ENCODE measurements around the gene ANKS3. TPM values are rescaled to one million over a fixed set of nuclear protein-coding genes. Genes with fewer than 3 reads are reported as not detected.
A peak's percentile ranks its signal among the peaks of the same experiment; 100 is the strongest.

Gene ANKS3
- total and polyA plus RNA-seq, 12 donors = 5.1 to 33.7 (median 8.3) TPM

GRCh38 chr16:4766875-4767628 is 33.0 kb upstream of the ANKS3 start, which contains the start of gene ZNF500:
ZNF500 (minus strand) TSS chr16:4767162; CDS start chr16:4765978, 1,184 bp downstream.
- H3K4me3 ChIP-seq = peak within 1 kb of the TSS; percentile 79 to 99 (median 86)
- peaks cover 12 to 44% (median 32%) of the 10 kb centered on the region in 9 donors for H3K4me1 ChIP-seq
- DNase-seq (peak; percentile 99), ATAC-seq (peak; percentile 94 to 97 (median 96))
- TF ChIP-seq CTCF (IDR thresholded peaks at IDR 0.05) = peak in 2 of 9 donors; percentile 6 to 12
- peak within 1 kb of the TSS; percentile 51 to 93 (median 88) for H3K27ac ChIP-seq
- peaks cover 0 to 34% (median 17%) of the 10 kb centered on the region in 9 donors for H3K36me3 ChIP-seq
- intact Hi-C loops (cut with DNase I) = loop anchor here in 4 of 10 donors (2.0 to 5.0 kb wide), 4 partner anchors 35 to 190 kb away; partner anchors contain the start of genes ROGDI (in 3 of the 4), ANKS3 (in 1 of the 4), DNAAF8 (in 1 of the 4) and SEC14L5 (in 1 of the 4)
- no peaks in the 10 kb centered on the region for H3K27me3 ChIP-seq
- WGBS, 2 donors = 4% methylated on average over 64 to 72 of the region's 72 CpGs
- H3K9me3 ChIP-seq = no peaks in the 10 kb centered on the region

DNA sequence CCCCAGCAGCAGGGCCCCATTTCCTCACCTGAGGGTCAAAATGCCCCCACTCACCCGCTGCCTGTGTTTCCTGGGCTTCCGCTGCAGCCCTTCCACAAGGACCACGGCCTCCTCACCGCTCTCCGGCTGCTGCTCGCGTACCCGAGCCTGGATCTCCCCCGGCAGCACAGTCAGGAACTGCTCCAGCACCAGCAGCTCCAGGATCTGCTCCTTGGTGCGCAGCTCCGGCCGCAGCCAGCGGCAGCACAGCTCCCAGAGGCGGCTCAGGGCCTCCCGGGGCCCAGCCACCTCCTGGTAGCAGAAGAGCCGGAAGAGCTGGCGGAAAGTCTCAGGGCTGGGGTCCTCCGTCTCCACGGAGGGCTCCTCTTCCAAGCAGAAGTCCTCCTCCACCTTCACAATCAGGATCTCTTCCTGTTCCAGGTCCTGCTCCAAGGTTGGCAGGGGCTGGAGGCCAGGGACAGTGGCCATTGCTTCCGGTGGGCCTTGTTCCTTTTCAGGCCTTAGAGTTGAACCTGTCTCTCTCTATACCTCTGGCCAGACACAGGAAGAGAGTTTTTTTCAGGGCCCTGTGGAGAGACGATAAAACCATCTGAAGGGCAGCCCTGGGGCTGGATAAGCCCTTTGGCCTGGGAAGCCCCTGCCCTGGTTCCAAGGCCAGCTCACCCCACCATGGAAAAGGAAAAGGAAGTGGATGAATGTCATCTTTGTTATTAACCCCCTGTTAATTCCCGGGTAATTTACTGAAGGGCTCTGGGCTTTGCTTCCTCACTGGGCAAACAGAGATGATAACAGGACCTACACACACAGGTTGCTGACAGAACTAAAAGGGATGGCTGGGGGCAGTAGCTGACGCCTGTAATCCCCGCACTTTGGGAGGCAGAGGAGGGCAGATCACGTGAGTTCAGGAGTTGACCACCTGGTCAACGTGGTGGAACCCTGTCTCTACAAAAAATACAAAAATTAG is 31.7 kb upstream of the ANKS3 start:
- H3K36me3 ChIP-seq = peaks cover 1 to 46% (median 20%) of the 10 kb centered on the region in 9 donors
- 62 to 64% methylated on average over 26 of the region's 26 CpGs for WGBS, 2 donors
- peaks cover 12 to 44% (median 32%) of the 10 kb centered on the region in 9 donors for H3K4me1 ChIP-seq
- DNase-seq (no peak), ATAC-seq (no peak)
- no peaks in the 10 kb centered on the region for H3K9me3 ChIP-seq
- no peak for TF ChIP-seq CTCF (IDR thresholded peaks at IDR 0.05)
- intact Hi-C loops (cut with DNase I) = loop anchor here in 4 of 10 donors (2.0 to 5.0 kb wide), 4 partner anchors 33 to 192 kb away; partner anchors contain the start of genes ROGDI (in 3 of the 4), ANKS3 (in 1 of the 4), DNAAF8 (in 1 of the 4) and SEC14L5 (in 1 of the 4)
- peak overlapping the region; percentile 79 to 99 (median 86) for H3K4me3 ChIP-seq
- peak overlapping the region in 9 of 10 donors; percentile 83 to 93 (median 89) for H3K27ac ChIP-seq
- no peaks in the 10 kb centered on the region for H3K27me3 ChIP-seq

GRCh38 chr16:4763791-4764190 is 29.7 kb upstream of the ANKS3 start:
- TF ChIP-seq CTCF (IDR thresholded peaks at IDR 0.05) = no peak
- Histone ChIP-seq H3K9me3 (no peaks in the 10 kb centered on the region), H3K27me3 (no peaks in the 10 kb centered on the region), H3K4me3 (no peak overlapping the region), H3K27ac (no peak overlapping the region), H3K36me3 (peaks cover 5 to 66% (median 36%) of the 10 kb centered on the region in 9 donors), H3K4me1 (peaks cover 12 to 41% (median 28%) of the 10 kb centered on the region in 9 donors)
- DNase-seq (no peak), ATAC-seq (no peak)
- WGBS, 2 donors = 91 to 92% methylated on average over 7 of the region's 7 CpGs
- intact Hi-C loops (cut with DNase I) = no loop called here

GRCh38 chr16:4762205-4762604 is 28.1 kb upstream of the ANKS3 start:
- intact Hi-C loops (cut with DNase I) = no loop called here
- DNase-seq = no peak
- Histone ChIP-seq H3K27me3 (no peaks in the 10 kb centered on the region), H3K4me3 (no peak overlapping the region), H3K4me1 (peaks cover 5 to 30% (median 18%) of the 10 kb centered on the region in 9 donors), H3K9me3 (no peaks in the 10 kb centered on the region), H3K27ac (no peak overlapping the region), H3K36me3 (peaks cover 5 to 82% (median 42%) of the 10 kb centered on the region in 9 donors)
- no peak for TF ChIP-seq CTCF (IDR thresholded peaks at IDR 0.05)
- WGBS, 2 donors = 88 to 95% methylated on average over 9 of the region's 9 CpGs
- no peak for ATAC-seq
